HG03280 (cell line): Measurements from ENCODE around the gene MYBPC3.
"Not testable (repeated sequence)": the region's sequence is repeated elsewhere in the genome, so short reads cannot be mapped to it uniquely, and the experiment has no call there.

Source experiments
- ATAC-seq: cut with Tn5 transposase; IDR thresholded peaks from one replicate; pipeline ENCODE4 v1.9.1; 2021; ENCODE audit warnings: mild to moderate bottlenecking, moderate library complexity; ENCODE audit not compliant: unreplicated experiment

Gene MYBPC3

GRCh38 chr11:47326198-47326597, 26.3 kb downstream of the MYBPC3 start:
- ATAC-seq, result no peak

- no peak for ATAC-seq
Observed at GRCh38 chr11:47325271-47326041, 27.0 kb downstream of the MYBPC3 start.

- no peak for ATAC-seq
Observed at GRCh38 chr11:47324520-47324919, 28.0 kb downstream of the MYBPC3 start.

GRCh38 chr11:47318166-47318565, 34.3 kb downstream of the MYBPC3 start:
- ATAC-seq, result no peak

GRCh38 chr11:47317064-47317828, 35.3 kb downstream of the MYBPC3 start:
- ATAC-seq, result no peak

- ATAC-seq, result not testable (repeated sequence)
Observed at GRCh38 chr11:47316501-47316900, 36.0 kb downstream of the MYBPC3 start.

- ATAC-seq, result no peak
Observed at GRCh38 chr11:47314992-47315391, 37.5 kb downstream of the MYBPC3 start.

GRCh38 chr11:47308050-47308823, 44.3 kb downstream of the MYBPC3 start:
- no peak for ATAC-seq

GRCh38 chr11:47306484-47306844, 46.0 kb downstream of the MYBPC3 start:
- ATAC-seq, result no peak

- ATAC-seq, result no peak
Observed at GRCh38 chr11:47305734-47306483, 46.6 kb downstream of the MYBPC3 start.

GRCh38 chr11:47302853-47303252, 49.6 kb downstream of the MYBPC3 start:
- no peak for ATAC-seq

GRCh38 chr11:47299078-47299477, 53.4 kb downstream of the MYBPC3 start:
- ATAC-seq, result no peak

GRCh38 chr11:47296045-47296444, 56.5 kb downstream of the MYBPC3 start:
- no peak for ATAC-seq

GRCh38 chr11:47295385-47295784, 57.1 kb downstream of the MYBPC3 start:
- no peak for ATAC-seq

- no peak for ATAC-seq
Observed at GRCh38 chr11:47289856-47290255, 62.6 kb downstream of the MYBPC3 start.

- no peak for ATAC-seq
Observed at GRCh38 chr11:47288066-47288465, 64.4 kb downstream of the MYBPC3 start.

GRCh38 chr11:47285969-47286770, 66.3 kb downstream of the MYBPC3 start:
- ATAC-seq, result no peak

- ATAC-seq, result no peak
Observed at GRCh38 chr11:47284151-47284550, 68.4 kb downstream of the MYBPC3 start.

GRCh38 chr11:47282462-47282861, 70.0 kb downstream of the MYBPC3 start:
- no peak for ATAC-seq
